H1 (cell line): ENCODE results near the gene TMEM164. TPM values are rescaled to one million over a fixed set of nuclear protein-coding genes. Genes with fewer than 3 reads are reported as not detected.

Experiments
- CTCF ChIA-PET: fragments of 300-600 bp; sonication (Branson Sonifier 250); formaldehyde crosslinking; loops from one replicate; lab custom pipeline; 2021; ENCODE audit not compliant: partially characterized antibody; lab: Charles Lee
- POLR2A ChIA-PET: fragments of 300-600 bp; sonication (Branson Sonifier 250); formaldehyde crosslinking; loops from one replicate; lab custom pipeline; 2021; ENCODE audit warnings: inconsistent platforms; ENCODE audit not compliant: partially characterized antibody; lab: Charles Lee
- DNase-seq, 2 experiments: peaks; one replicate each; pipeline versions ENCODE4 v3.0.0 to v3.0.0-alpha.2; 2010 to 2022; ENCODE audit warnings: low spot score in 2 of 2, low read depth in 1 of 2, mixed read lengths in 1 of 2
- FAIRE-seq: peaks from 2 replicates; lab custom pipeline; 2011; peaks lifted over from hg19 to GRCh38; lab: Jason Lieb, UNC
- H2AFZ ChIP-seq: 2 replicates; pipeline ENCODE4 v1.8.1; 2012; ENCODE audit warnings: low read length, inconsistent platforms
- H2AK5ac ChIP-seq: 2 replicates; pipeline ENCODE4 v1.6.1; 2013; ENCODE audit warnings: low read depth, low read length
- H2BK120ac ChIP-seq: replicated peaks from 2 replicates; pipeline ENCODE3; 2013; ENCODE audit warnings: low read depth, low read length, inconsistent platforms
- H2BK12ac ChIP-seq: 2 replicates; pipeline ENCODE4 v1.6.1; 2013; ENCODE audit warnings: low read depth, low read length
- H2BK15ac ChIP-seq: 2 replicates; pipeline ENCODE4 v1.6.1; 2013; ENCODE audit warnings: low read length
- H2BK20ac ChIP-seq: 2 replicates; pipeline ENCODE4 v1.6.1; 2013; ENCODE audit warnings: low read length
- H2BK5ac ChIP-seq: 2 replicates; pipeline ENCODE4 v1.6.1; 2013; ENCODE audit warnings: low read depth, low read length
- H3K14ac ChIP-seq: 2 replicates; pipeline ENCODE4 v1.6.1; 2013; ENCODE audit warnings: inconsistent platforms; ENCODE audit not compliant: insufficient read length
- H3K18ac ChIP-seq: 2 replicates; pipeline ENCODE4 v1.6.1; 2013; ENCODE audit warnings: low read length; ENCODE audit errors: extremely low read depth
- H3K23ac ChIP-seq: 2 replicates; pipeline ENCODE4 v1.6.1; 2013; ENCODE audit warnings: inconsistent platforms; ENCODE audit not compliant: insufficient read length
- H3K23me2 ChIP-seq: 2 replicates; pipeline ENCODE4 v1.6.1; 2013; ENCODE audit warnings: low read depth, low read length
- H3K27ac ChIP-seq: 2 replicates; pipeline ENCODE4 v1.6.1; 2011; ENCODE audit warnings: low read depth, low read length, inconsistent platforms
- H3K27me3 ChIP-seq, 4 experiments: replicated peaks in 1 of 4; 1 replicate in 1 of 4; 2 replicates in 3 of 4; pipeline versions ENCODE4 v1.6.1 to v1.8.1; 2011 to 2013; ENCODE audit warnings: low read length in 3 of 4, mild to moderate bottlenecking in 3 of 4, inconsistent platforms in 2 of 4, mixed read lengths in 2 of 4, moderate library complexity in 1 of 4; ENCODE audit not compliant: control insufficient read depth in 3 of 4, insufficient read depth in 3 of 4; ENCODE audit errors: extremely low read depth in 1 of 4
- H3K36me3 ChIP-seq, 4 experiments: 2 replicates each; pipeline versions ENCODE4 v1.6.1 to v1.8.1; 2011 to 2013; ENCODE audit warnings: mild to moderate bottlenecking in 4 of 4, low read length in 3 of 4, moderate library complexity in 2 of 4, control low read depth in 1 of 4, inconsistent platforms in 1 of 4; ENCODE audit not compliant: insufficient read depth in 4 of 4, control insufficient read depth in 2 of 4
- H3K4ac ChIP-seq: replicated peaks from 2 replicates; pipeline ENCODE3; 2013; ENCODE audit warnings: low read length, low read depth, mixed read lengths, inconsistent platforms; ENCODE audit not compliant: insufficient read length
- H3K4me1 ChIP-seq, 4 experiments: replicated peaks in 1 of 4; 1 replicate in 1 of 4; 2 replicates in 3 of 4; pipeline versions ENCODE4 v1.6.1 to v1.8.1; 2011 to 2013; ENCODE audit warnings: low read length in 3 of 4, inconsistent platforms in 2 of 4, mixed read lengths in 1 of 4; ENCODE audit not compliant: insufficient read depth in 4 of 4, control insufficient read depth in 3 of 4
- H3K4me2 ChIP-seq, 2 experiments: 2 replicates each; pipeline versions ENCODE4 v1.6.1 to v1.8.1; 2011 to 2013; ENCODE audit warnings: low read depth in 2 of 2, low read length in 2 of 2, control low read depth in 1 of 2, inconsistent platforms in 1 of 2, mild to moderate bottlenecking in 1 of 2; ENCODE audit not compliant: insufficient read depth in 1 of 2
- H3K4me3 ChIP-seq, 4 experiments: fragments of 200-600, 300-600 bp in 1 of 4; sonication (generic), shearing (Covaris generic), sonication (Bioruptor Twin) in 1 of 4; 2 replicates each; pipeline versions ENCODE4 v1.5.1 to v1.8.1; 2011 to 2016; ENCODE audit warnings: low read length in 4 of 4, low read depth in 3 of 4, control low read depth in 2 of 4, inconsistent platforms in 2 of 4, mild to moderate bottlenecking in 2 of 4, mixed read lengths in 1 of 4, moderate library complexity in 1 of 4; ENCODE audit not compliant: insufficient read depth in 2 of 4; ENCODE audit errors: extremely low read depth in 1 of 4
- H3K56ac ChIP-seq: replicated peaks from 2 replicates; pipeline ENCODE3; 2013; ENCODE audit warnings: low read depth, mild to moderate bottlenecking, mixed read lengths, low read length, inconsistent platforms; ENCODE audit not compliant: insufficient read length
- H3K79me1 ChIP-seq: 2 replicates; pipeline ENCODE4 v1.6.1; 2013; ENCODE audit warnings: low read depth, low read length, control low read depth
- H3K79me2 ChIP-seq, 2 experiments: 2 replicates each; pipeline versions ENCODE4 v1.6.1 to v1.8.1; 2012 to 2013; ENCODE audit warnings: low read length in 2 of 2, mild to moderate bottlenecking in 2 of 2, inconsistent platforms in 1 of 2; ENCODE audit not compliant: insufficient read depth in 2 of 2, control insufficient read depth in 1 of 2
- H3K9ac ChIP-seq, 4 experiments: replicated peaks in 1 of 4; 1 replicate in 1 of 4; 2 replicates in 3 of 4; pipeline versions ENCODE4 v1.6.1 to v1.8.1; 2011 to 2013; ENCODE audit warnings: low read depth in 3 of 4, low read length in 3 of 4, control low read depth in 2 of 4, mild to moderate bottlenecking in 2 of 4, moderate library complexity in 2 of 4, inconsistent platforms in 1 of 4; ENCODE audit errors: extremely low read depth in 1 of 4
- H3K9me3 ChIP-seq, 2 experiments: 2 replicates each; pipeline versions ENCODE4 v1.6.1 to v1.8.1; 2012 to 2013; ENCODE audit warnings: mild to moderate bottlenecking in 2 of 2, moderate library complexity in 2 of 2, control low read depth in 1 of 2, inconsistent platforms in 1 of 2, low read depth in 1 of 2, low read length in 1 of 2, mixed read lengths in 1 of 2; ENCODE audit not compliant: insufficient read depth in 2 of 2
- H4K20me1 ChIP-seq, 2 experiments: replicated peaks in 1 of 2; 2 replicates each; pipeline versions ENCODE3 to v1.8.1; 2011 to 2013; ENCODE audit warnings: inconsistent platforms in 2 of 2, low read length in 2 of 2, mild to moderate bottlenecking in 1 of 2; ENCODE audit not compliant: insufficient read depth in 2 of 2, control insufficient read depth in 1 of 2
- H4K5ac ChIP-seq: 2 replicates; pipeline ENCODE4 v1.6.1; 2013; ENCODE audit warnings: low read length, low read depth, mixed read lengths, inconsistent platforms; ENCODE audit not compliant: insufficient read length
- H4K8ac ChIP-seq: 2 replicates; pipeline ENCODE4 v1.8.0; 2013; ENCODE audit warnings: mild to moderate bottlenecking, moderate library complexity, low read length, inconsistent platforms; ENCODE audit not compliant: insufficient read depth; ENCODE audit errors: extremely low read depth
- H4K91ac ChIP-seq: replicated peaks from 2 replicates; pipeline ENCODE3; 2013; ENCODE audit warnings: low read length, mixed read lengths, inconsistent platforms; ENCODE audit not compliant: insufficient read length
- GTF2F1 ChIP-seq: IDR thresholded peaks from 2 replicates; pipeline ENCODE4 v1.6.1; 2012; ENCODE audit warnings: low read depth, low read length, improper control_type of control experiment, borderline replicate concordance
- JUND ChIP-seq: IDR thresholded peaks from 2 replicates; pipeline ENCODE4 v1.6.1; 2011; ENCODE audit warnings: mild to moderate bottlenecking, improper control_type of control experiment, low read length
- WGBS, 2 experiments: shearing (Covaris generic) in 1 of 2; methylation state at CpG; one replicate each; pipeline versions ENCODE4 v1.1.6 to v1.1.7; 2013 to 2015; ENCODE audit warnings: low lambda C conversion rate in 2 of 2, mixed read lengths in 2 of 2, inconsistent platforms in 1 of 2, low coverage in 1 of 2, missing lambda C conversion rate in 1 of 2; ENCODE audit not compliant: insufficient replicate concordance in 2 of 2, insufficient coverage in 1 of 2, insufficient read length in 1 of 2; ENCODE audit errors: extremely low coverage in 1 of 2, missing lambda C conversion rate in 1 of 2; 5-methylcytosine and 5-hydroxymethylcytosine counted together
- polyA plus RNA-seq, 7 experiments: library from polyadenylated mRNA; depleted of rRNA in 3 of 7; stranded (reverse) in 5 of 7; unstranded in 2 of 7; fragments of >200 nt in 5 of 7; fragments of 200-250 nt in 2 of 7; gene quantifications; 1 replicate in 5 of 7; 2 replicates in 1 of 7; 4 replicates in 1 of 7; pipeline versions ENCODE4 v1.2.1 to v1.2.3, GENCODE V29; 2011 to 2013; ENCODE audit warnings: missing spikeins in 2 of 7, mixed read lengths in 2 of 7
- total RNA-seq: library from RNA; stranded (reverse); fragmentation: NEBNext Ultra II Directional; extraction: Animal tissue kit (Norgen Biotek cat#: 25700); gene quantifications from 2 replicates; pipeline ENCODE4 v1.2.1, GENCODE V29; 2021

TMEM164 gene
- total and polyA plus RNA-seq, 2 of the 8 experiments (the other 6 are each of a cell fraction or from before 2014, with no cell fraction given) = 7.3 to 14.8 TPM

GRCh38 chrX:109987884-109988283, 15.0 kb upstream of the TMEM164 start:
- Histone ChIP-seq H3K27me3 (no peaks in the 10 kb centered on the region), H3K14ac (no peak overlapping the region), H3K4me1 (no peaks in the 10 kb centered on the region), H3K56ac (no peak overlapping the region), H3K4me2 (no peak overlapping the region), H2BK12ac (no peak overlapping the region), H2AK5ac (no peak overlapping the region), H3K23ac (no peak overlapping the region), H2BK20ac (no peak overlapping the region), H3K23me2 (no peaks in the 10 kb centered on the region), H2BK5ac (no peak overlapping the region), H4K5ac (no peak overlapping the region), H3K79me1 (no peaks in the 10 kb centered on the region), H3K36me3 (no peaks in the 10 kb centered on the region), H4K91ac (no peak overlapping the region), H2BK15ac (no peak overlapping the region), H4K20me1 (no peaks in the 10 kb centered on the region), H2AFZ (no peak overlapping the region), H3K9me3 (no peaks in the 10 kb centered on the region), H2BK120ac (no peak overlapping the region), H4K8ac (no peak overlapping the region), H3K27ac (no peak overlapping the region), H3K79me2 (no peaks in the 10 kb centered on the region), H3K9ac (no peak overlapping the region), H3K18ac (no peak overlapping the region), H3K4me3 (no peak overlapping the region), H3K4ac (no peak overlapping the region)
- FAIRE-seq = no peak
- whole genome bisulfite sequencing, 2 experiments = 85% methylated on average over 2 of the region's 2 CpGs; no CpG with 5 or more reads in 1 of the 2 experiments
- no peak for DNase-seq
- ChIA-PET CTCF (interaction anchor here (0.9 to 1.1 kb wide), 2 partner anchors 10 to 159 kb away, joined by 3 read pairs; no protein-coding TSS in a partner anchor), POLR2A (no interaction called here)
- TF ChIP-seq GTF2F1 = no peak
- no peak for TF ChIP-seq JUND
